Measurements from ENCODE around the gene BEND7. TPM values are rescaled to one million over a fixed set of nuclear protein-coding genes. Genes with fewer than 3 reads are reported as not detected.

BEND7 gene
- total RNA-seq, 2 experiments from 2014 or later = not detected

DNA sequence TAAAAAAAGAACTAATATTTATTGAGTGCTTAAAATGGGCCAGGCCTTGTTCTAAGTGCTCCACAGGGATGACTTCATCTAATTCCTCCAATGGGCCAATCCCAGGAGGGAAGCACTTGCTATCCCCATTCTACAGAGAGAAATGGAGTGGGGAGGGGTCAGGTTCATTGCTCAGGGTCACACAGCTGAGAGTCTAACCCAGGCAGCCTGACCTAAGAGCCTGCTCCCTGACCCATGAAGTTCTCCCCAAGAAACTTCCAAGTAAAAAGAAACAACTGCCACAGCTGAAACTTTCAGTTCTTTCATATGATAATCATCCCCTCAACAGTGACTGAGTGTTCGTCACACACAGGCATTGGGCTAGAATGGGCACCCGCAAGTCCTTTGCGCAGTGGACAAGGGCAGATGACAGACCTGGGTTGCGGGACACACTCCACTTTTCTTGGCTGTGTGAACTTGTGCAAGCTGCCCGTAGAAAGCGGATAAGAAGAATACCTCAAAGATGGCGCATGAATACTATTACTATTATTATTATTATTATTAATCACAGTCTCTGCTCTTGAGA, 39.7 kb downstream of the BEND7 start:
- ChIA-PET POLR2A (no interaction called here), CTCF (no interaction called here)
- Mint-ChIP-seq H3K4me1 (ENCODE audit: low read depth) (no peaks in the 10 kb centered on the region), H3K4me3 (no peak overlapping the region), H3K36me3 (ENCODE audit: low read depth) (no peaks in the 10 kb centered on the region), H3K27me3 (peaks cover 10% of the 10 kb centered on the region), H3K9me3 (no peaks in the 10 kb centered on the region), H3K27ac (no peak overlapping the region)
- TF ChIP-seq CTCF (IDR thresholded peaks at IDR 0.05) = no peak
- intact Hi-C loops (cut with micrococcal nuclease) = no loop called here
- ATAC-seq (no peak), DNase-seq (no peak)

DNA sequence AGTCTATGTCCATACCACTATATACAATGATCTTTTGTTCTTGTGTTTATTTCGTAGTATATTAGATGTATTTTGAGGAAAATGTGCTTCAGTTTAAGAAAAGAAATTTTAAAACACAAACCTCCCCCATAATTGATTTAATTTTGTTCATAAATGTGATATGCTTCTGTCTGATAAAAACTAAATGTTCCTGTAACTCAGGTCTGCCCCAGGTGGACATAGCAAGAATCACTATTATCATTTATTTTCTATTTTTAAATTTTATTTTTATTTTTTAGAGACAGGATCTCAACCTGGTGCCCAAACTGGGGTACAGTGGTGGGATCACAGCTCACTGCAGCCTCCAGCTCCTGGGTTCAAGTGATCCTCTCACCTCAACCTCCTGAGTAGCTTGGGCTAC, 43.2 kb downstream of the BEND7 start:
- no peak for ATAC-seq
- intact Hi-C loops (cut with micrococcal nuclease) = no loop called here
- Mint-ChIP-seq H3K4me3 (no peak overlapping the region), H3K36me3 (ENCODE audit: low read depth) (no peaks in the 10 kb centered on the region), H3K4me1 (ENCODE audit: low read depth) (peaks cover 3% of the 10 kb centered on the region), H3K27ac (no peak overlapping the region), H3K9me3 (no peaks in the 10 kb centered on the region), H3K27me3 (peaks cover 13% of the 10 kb centered on the region)
- POLR2A ChIA-PET = no interaction called here
- CTCF ChIA-PET = interaction anchor here (2.0 kb wide), 1 partner anchor 10 kb away, joined by 5 read pairs; no protein-coding TSS in a partner anchor
- no peak for DNase-seq
- no peak for TF ChIP-seq CTCF (IDR thresholded peaks at IDR 0.05)

GRCh38 chr10:13483951-13484350, 44.9 kb downstream of the BEND7 start:
- peaks cover 3% of the 10 kb centered on the region for H3K4me1 Mint-ChIP-seq (ENCODE audit: low read depth)
- CTCF ChIA-PET = interaction anchor here (1.3 to 2.0 kb wide), 2 partner anchors 12 to 44 kb away, joined by 5 read pairs; no protein-coding TSS in a partner anchor
- TF ChIP-seq CTCF (IDR thresholded peaks at IDR 0.05) = no peak
- intact Hi-C loops (cut with micrococcal nuclease) = no loop called here
- POLR2A ChIA-PET = no interaction called here
- peaks cover 9% of the 10 kb centered on the region for H3K27me3 Mint-ChIP-seq
- no peaks in the 10 kb centered on the region for H3K9me3 Mint-ChIP-seq
- no peaks in the 10 kb centered on the region for H3K36me3 Mint-ChIP-seq (ENCODE audit: low read depth)
- H3K27ac Mint-ChIP-seq = no peak overlapping the region
- H3K4me3 Mint-ChIP-seq = no peak overlapping the region
- DNase-seq = peak; percentile 3
- ATAC-seq = no peak

DNA sequence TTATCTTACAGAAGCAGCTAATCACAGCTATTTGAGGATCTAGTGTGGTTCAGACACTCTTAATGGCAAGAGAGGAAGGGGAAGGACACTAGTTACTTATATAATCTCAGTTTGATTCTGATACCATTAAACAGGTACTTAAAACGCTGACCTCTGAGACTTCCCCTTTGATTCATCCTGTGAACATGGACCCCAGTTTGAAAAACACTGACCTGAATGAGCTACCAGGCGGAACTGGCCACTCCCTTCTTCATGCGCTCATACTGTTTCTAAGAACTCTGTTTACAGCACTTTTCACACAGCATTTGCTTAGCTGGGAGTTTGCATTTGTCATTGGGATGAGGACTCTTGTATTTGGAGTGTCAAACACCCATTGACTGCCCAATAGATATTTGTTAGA, 45.7 kb downstream of the BEND7 start:
- POLR2A ChIA-PET = no interaction called here
- no peak overlapping the region for H3K4me3 Mint-ChIP-seq

More for the DNA sequence above, 45.7 kb downstream of the BEND7 start:
- TF ChIP-seq CTCF (IDR thresholded peaks at IDR 0.05) = no peak
- intact Hi-C loops (cut with micrococcal nuclease) = no loop called here
- Mint-ChIP-seq H3K9me3 (no peaks in the 10 kb centered on the region), H3K4me1 (ENCODE audit: low read depth) (peaks cover 3% of the 10 kb centered on the region), H3K36me3 (ENCODE audit: low read depth) (no peaks in the 10 kb centered on the region), H3K27me3 (peaks cover 11% of the 10 kb centered on the region), H3K27ac (no peak overlapping the region)
- ATAC-seq (no peak), DNase-seq (no peak)
- CTCF ChIA-PET = interaction anchor here (1.3 kb wide), 1 partner anchor 43 kb away, joined by 5 read pairs; no protein-coding TSS in a partner anchor

Data from activated CD8-positive, alpha-beta T cell treated with anti-CD3 and anti-CD28 coated beads for 36 hours (primary cell).